ENCODE data around the gene C6orf89. TPM values are rescaled to one million over a fixed set of nuclear protein-coding genes. Genes with fewer than 3 reads are reported as not detected.

Gene C6orf89
- total and polyA plus RNA-seq, 2 of the 8 experiments (the other 6 are each of a cell fraction or from before 2014, with no cell fraction given): 4.6 to 12.3 TPM

DNA sequence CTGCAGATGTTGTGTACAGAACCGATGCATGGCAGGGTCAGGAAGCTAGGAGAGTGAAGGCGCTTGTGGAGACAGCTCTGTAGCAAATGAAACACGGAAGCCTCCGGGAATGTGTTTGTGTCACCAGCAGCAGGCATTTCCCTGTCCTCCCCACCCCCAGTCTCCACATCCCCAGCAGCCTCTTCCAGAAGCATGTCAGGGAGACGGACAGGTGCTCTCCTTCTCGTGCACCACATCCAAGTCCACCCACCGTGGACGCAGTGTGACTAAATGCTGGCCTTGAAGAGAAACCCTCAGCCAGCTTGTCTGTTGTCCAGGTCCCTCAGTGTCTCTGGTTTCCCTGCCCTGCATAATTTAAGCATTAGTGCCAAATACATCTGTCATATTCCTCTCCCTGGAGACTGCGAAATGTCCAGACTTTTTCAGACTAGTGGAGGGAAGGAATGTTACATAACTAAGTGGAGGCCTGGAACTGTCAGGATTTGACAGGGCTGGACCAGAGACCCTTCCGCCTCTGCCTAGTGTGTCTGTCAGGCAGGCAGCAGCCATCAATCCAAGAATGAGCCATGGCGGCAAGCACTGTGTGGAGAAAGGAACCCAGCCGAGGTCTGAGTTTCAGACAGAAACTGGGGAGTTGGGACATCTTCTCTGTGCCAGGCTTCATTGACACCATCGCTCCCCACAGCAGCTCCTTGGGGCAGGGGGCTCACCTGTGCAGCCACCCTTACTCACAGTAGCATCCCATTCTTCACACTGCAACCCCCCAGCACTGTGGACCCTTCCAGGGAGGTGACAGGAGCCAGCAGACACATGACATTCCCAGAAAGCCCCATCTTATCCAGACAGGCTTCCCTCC is 42.2 kb downstream of the C6orf89 start:
- H2BK120ac ChIP-seq (replicated peaks; ENCODE audit: low read depth, low read length): no peak overlapping the region
- no peak for DNase-seq (ENCODE audit: low read depth in 1 of 2, low spot score in 2 of 2)
- H2BK20ac ChIP-seq (ENCODE audit: low read length): no peak overlapping the region
- H2BK5ac ChIP-seq (ENCODE audit: low read depth, low read length): no peak overlapping the region
- CTCF ChIA-PET (ENCODE audit: partially characterized antibody): interaction anchor here (0.9 to 1.7 kb wide), 5 partner anchors 13 to 279 kb away, joined by 3 to 11 read pairs (median 4); partner anchors contain the start of gene C6orf89
- no peak overlapping the region for H3K27ac ChIP-seq (ENCODE audit: low read depth, low read length)
- no peak overlapping the region for H3K18ac ChIP-seq (ENCODE audit: extremely low read depth, low read length)
- H3K4me3 ChIP-seq (ENCODE audit: extremely low read depth in 1 of 4, insufficient read depth in 2 of 4, low read depth in 3 of 4, low read length in 4 of 4): no peak overlapping the region
- no peaks in the 10 kb centered on the region for H3K27me3 ChIP-seq (replicated peaks in 1 of 4; ENCODE audit: control insufficient read depth in 3 of 4, extremely low read depth in 1 of 4, insufficient read depth in 3 of 4, low read length in 3 of 4)
- no peaks in the 10 kb centered on the region for H3K4me1 ChIP-seq (replicated peaks in 1 of 4; ENCODE audit: control insufficient read depth in 3 of 4, insufficient read depth in 4 of 4, low read length in 3 of 4)
- H3K23ac ChIP-seq (ENCODE audit: insufficient read length): no peak overlapping the region
- peaks cover 0 to 2% of the 10 kb centered on the region in 2 experiments for H4K20me1 ChIP-seq (replicated peaks in 1 of 2; ENCODE audit: control insufficient read depth in 1 of 2, insufficient read depth in 2 of 2, low read length in 2 of 2)
- no peak overlapping the region for H3K4ac ChIP-seq (replicated peaks; ENCODE audit: insufficient read length, low read depth, low read length)
- H3K56ac ChIP-seq (replicated peaks; ENCODE audit: insufficient read length, low read depth, low read length): no peak overlapping the region
- 88% methylated on average over 13 of the region's 13 CpGs; no CpG with 5 or more reads in 1 of the 2 experiments for WGBS, 2 experiments (ENCODE audit: extremely low coverage in 1 of 2, insufficient coverage in 1 of 2, insufficient read length in 1 of 2, insufficient replicate concordance in 2 of 2, low coverage in 1 of 2, low lambda C conversion rate in 2 of 2, missing lambda C conversion rate in 1 of 2)
- H4K5ac ChIP-seq (ENCODE audit: insufficient read length, low read depth, low read length): no peak overlapping the region
- no peak overlapping the region for H2AK5ac ChIP-seq (ENCODE audit: low read depth, low read length)
- H4K8ac ChIP-seq (ENCODE audit: extremely low read depth, insufficient read depth, low read length): no peak overlapping the region
- H2BK12ac ChIP-seq (ENCODE audit: low read depth, low read length): no peak overlapping the region
- H3K79me2 ChIP-seq (ENCODE audit: control insufficient read depth in 1 of 2, insufficient read depth in 2 of 2, low read length in 2 of 2): no peaks in the 10 kb centered on the region
- H3K23me2 ChIP-seq (ENCODE audit: low read depth, low read length): no peaks in the 10 kb centered on the region
- H2BK15ac ChIP-seq (ENCODE audit: low read length): no peak overlapping the region
- POLR2A ChIA-PET (ENCODE audit: partially characterized antibody): interaction anchor here (0.6 to 0.9 kb wide), 2 partner anchors 22 to 33 kb away, joined by 3 to 4 read pairs; no protein-coding TSS in a partner anchor
- no peaks in the 10 kb centered on the region for H3K79me1 ChIP-seq (ENCODE audit: low read depth, low read length)
- H3K36me3 ChIP-seq (ENCODE audit: control insufficient read depth in 2 of 4, insufficient read depth in 4 of 4, low read length in 3 of 4): no peaks in the 10 kb centered on the region
- H3K4me2 ChIP-seq (ENCODE audit: insufficient read depth in 1 of 2, low read depth in 2 of 2, low read length in 2 of 2): no peak overlapping the region
- no peak overlapping the region for H4K91ac ChIP-seq (replicated peaks; ENCODE audit: insufficient read length, low read length)
- no peak overlapping the region for H2AFZ ChIP-seq (ENCODE audit: low read length)
- H3K9me3 ChIP-seq (ENCODE audit: insufficient read depth in 2 of 2, low read depth in 1 of 2, low read length in 1 of 2): no peaks in the 10 kb centered on the region
- H3K14ac ChIP-seq (ENCODE audit: insufficient read length): no peak overlapping the region
- no peak for FAIRE-seq
- no peak overlapping the region for H3K9ac ChIP-seq (replicated peaks in 1 of 4; ENCODE audit: extremely low read depth in 1 of 4, low read depth in 3 of 4, low read length in 3 of 4)
- no peak for TF ChIP-seq TAF1 (IDR thresholded peaks at IDR 0.05; ENCODE audit: low read depth, low read length)
- no peak for TF ChIP-seq JUN (IDR thresholded peaks at IDR 0.05; ENCODE audit: low read depth, low read length)
- no peak for TF ChIP-seq NRF1 (IDR thresholded peaks at IDR 0.05; ENCODE audit: low read depth, low read length)
- TF ChIP-seq SRF (IDR thresholded peaks at IDR 0.05; ENCODE audit: low read depth, low read length): no peak
- TF ChIP-seq, protein P1, sequence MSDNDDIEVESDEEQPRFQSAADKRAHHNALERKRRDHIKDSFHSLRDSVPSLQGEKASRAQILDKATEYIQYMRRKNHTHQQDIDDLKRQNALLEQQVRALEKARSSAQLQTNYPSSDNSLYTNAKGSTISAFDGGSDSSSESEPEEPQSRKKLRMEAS (IDR thresholded peaks at IDR 0.05): no peak
- no peak for TF ChIP-seq MAFK (IDR thresholded peaks at IDR 0.05; ENCODE audit: low read depth, low read length)
- TF ChIP-seq NANOG (IDR thresholded peaks at IDR 0.05; ENCODE audit: insufficient read depth, low read depth, low read length, poor library complexity, severe bottlenecking): no peak
- TF ChIP-seq FOSL1 (IDR thresholded peaks at IDR 0.05; ENCODE audit: insufficient read depth, low read depth, low read length): no peak
- TF ChIP-seq, protein P2, sequence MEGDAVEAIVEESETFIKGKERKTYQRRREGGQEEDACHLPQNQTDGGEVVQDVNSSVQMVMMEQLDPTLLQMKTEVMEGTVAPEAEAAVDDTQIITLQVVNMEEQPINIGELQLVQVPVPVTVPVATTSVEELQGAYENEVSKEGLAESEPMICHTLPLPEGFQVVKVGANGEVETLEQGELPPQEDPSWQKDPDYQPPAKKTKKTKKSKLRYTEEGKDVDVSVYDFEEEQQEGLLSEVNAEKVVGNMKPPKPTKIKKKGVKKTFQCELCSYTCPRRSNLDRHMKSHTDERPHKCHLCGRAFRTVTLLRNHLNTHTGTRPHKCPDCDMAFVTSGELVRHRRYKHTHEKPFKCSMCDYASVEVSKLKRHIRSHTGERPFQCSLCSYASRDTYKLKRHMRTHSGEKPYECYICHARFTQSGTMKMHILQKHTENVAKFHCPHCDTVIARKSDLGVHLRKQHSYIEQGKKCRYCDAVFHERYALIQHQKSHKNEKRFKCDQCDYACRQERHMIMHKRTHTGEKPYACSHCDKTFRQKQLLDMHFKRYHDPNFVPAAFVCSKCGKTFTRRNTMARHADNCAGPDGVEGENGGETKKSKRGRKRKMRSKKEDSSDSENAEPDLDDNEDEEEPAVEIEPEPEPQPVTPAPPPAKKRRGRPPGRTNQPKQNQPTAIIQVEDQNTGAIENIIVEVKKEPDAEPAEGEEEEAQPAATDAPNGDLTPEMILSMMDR (IDR thresholded peaks at IDR 0.05; ENCODE audit: control extremely low read depth in 1 of 3, insufficient read depth in 1 of 3, low read depth in 1 of 3, low read length in 3 of 3): no peak
- no peak for TF ChIP-seq POLR2A (IDR thresholded peaks at IDR 0.05; ENCODE audit: control extremely low read depth in 1 of 2, low read depth in 2 of 2, low read length in 2 of 2)
